ENCODE data around the gene RER1. TPM values are rescaled to one million over a fixed set of nuclear protein-coding genes. Genes with fewer than 3 reads are reported as not detected.

Gene RER1
- total RNA-seq, 1 experiment from 2014 or later = 110 TPM

DNA sequence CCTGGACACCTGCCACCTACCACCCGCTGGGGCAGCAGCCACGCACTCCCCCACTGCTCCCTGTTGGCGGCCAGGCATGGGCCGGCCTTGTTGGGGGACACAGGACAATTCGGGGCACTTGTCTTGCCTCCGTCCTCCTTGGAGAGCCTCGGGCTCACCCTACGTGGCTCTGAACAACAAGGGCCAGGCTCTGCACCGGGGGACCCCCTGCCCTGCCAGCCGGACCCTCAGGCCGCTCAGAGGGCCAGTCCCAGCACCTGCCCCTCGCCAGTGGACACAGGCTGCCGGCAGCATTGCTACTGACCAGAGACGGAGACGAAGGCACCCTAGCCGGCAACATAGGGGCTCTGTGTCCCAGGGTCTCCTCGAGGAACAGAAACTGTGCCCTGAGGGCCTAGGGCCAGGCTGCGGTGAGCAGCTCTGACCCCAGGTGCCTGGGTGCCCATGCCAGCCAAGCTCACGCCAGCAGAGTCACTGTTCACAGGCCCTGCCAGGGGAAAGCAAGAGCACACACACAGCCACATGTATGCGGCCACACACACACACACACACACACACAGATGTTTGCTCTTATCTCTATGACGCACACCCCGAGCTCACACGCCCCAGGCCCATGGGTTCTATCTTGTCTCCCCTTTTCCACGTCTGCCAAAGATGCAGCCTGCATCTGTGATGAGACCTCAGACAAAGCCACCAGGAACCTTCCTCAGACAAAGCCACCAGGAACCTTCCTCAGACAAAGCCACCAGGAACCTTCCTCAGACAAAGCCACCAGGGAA, 46.2 kb upstream of the RER1 start:
- Histone ChIP-seq H4K20me1 (ENCODE audit: control insufficient read depth, insufficient read depth, insufficient read length) (no peaks in the 10 kb centered on the region), H2BK5ac (ENCODE audit: insufficient read length, low read length) (no peak overlapping the region), H3K23me2 (ENCODE audit: insufficient read length, low read depth, low read length, poor library complexity, severe bottlenecking) (no peaks in the 10 kb centered on the region), H3K14ac (ENCODE audit: insufficient read depth, low read length) (no peak overlapping the region), H3T11ph (ENCODE audit: low read length) (no peak overlapping the region), H3K27ac (ENCODE audit: insufficient read length, low read depth, low read length) (no peak overlapping the region), H3K56ac (ENCODE audit: insufficient read length, low read depth, low read length) (no peak overlapping the region), H2BK120ac (ENCODE audit: low read depth, low read length, poor library complexity, severe bottlenecking) (no peak overlapping the region), H3K4ac (ENCODE audit: low read depth, low read length) (no peak overlapping the region), H2BK12ac (ENCODE audit: insufficient read length, low read depth, low read length) (no peak overlapping the region), H3K27me3 (ENCODE audit: insufficient read depth, low read length) (no peaks in the 10 kb centered on the region), H3K79me2 (ENCODE audit: insufficient read depth, low read length) (no peaks in the 10 kb centered on the region), H4K8ac (replicated peaks; ENCODE audit: insufficient read length, low read depth, low read length) (no peak overlapping the region), H3K4me2 (ENCODE audit: insufficient read depth, insufficient read length, low read length) (no peak overlapping the region), H4K91ac (ENCODE audit: insufficient read length, low read depth, low read length) (no peak overlapping the region), H3K4me1 (ENCODE audit: insufficient read depth, low read length) (no peaks in the 10 kb centered on the region), H3K9ac (ENCODE audit: extremely low read depth, insufficient read length, low read length) (no peak overlapping the region), H4K5ac (ENCODE audit: insufficient read length, low read depth, low read length) (no peak overlapping the region), H3K18ac (ENCODE audit: insufficient read length, low read depth, low read length) (no peak overlapping the region), H2BK20ac (ENCODE audit: low read depth, low read length, poor library complexity, severe bottlenecking) (no peak overlapping the region), H2AK5ac (ENCODE audit: insufficient read length, low read length) (no peak overlapping the region), H3K23ac (ENCODE audit: insufficient read length, low read depth, low read length) (no peak overlapping the region), H2BK15ac (ENCODE audit: low read depth, low read length) (no peak overlapping the region), H3K79me1 (ENCODE audit: insufficient read depth, low read depth, low read length, poor library complexity, severe bottlenecking) (no peaks in the 10 kb centered on the region), H3K9me3 (ENCODE audit: control insufficient read depth, low read depth, low read length) (no peaks in the 10 kb centered on the region), H2AFZ (ENCODE audit: low read length) (no peak overlapping the region)
- H3K27me3 Mint-ChIP-seq (ENCODE audit: low read depth) = no peaks in the 10 kb centered on the region
- no peak for DNase-seq
- no peaks in the 10 kb centered on the region for H3K9me3 Mint-ChIP-seq
- TF ChIP-seq, protein P1, sequence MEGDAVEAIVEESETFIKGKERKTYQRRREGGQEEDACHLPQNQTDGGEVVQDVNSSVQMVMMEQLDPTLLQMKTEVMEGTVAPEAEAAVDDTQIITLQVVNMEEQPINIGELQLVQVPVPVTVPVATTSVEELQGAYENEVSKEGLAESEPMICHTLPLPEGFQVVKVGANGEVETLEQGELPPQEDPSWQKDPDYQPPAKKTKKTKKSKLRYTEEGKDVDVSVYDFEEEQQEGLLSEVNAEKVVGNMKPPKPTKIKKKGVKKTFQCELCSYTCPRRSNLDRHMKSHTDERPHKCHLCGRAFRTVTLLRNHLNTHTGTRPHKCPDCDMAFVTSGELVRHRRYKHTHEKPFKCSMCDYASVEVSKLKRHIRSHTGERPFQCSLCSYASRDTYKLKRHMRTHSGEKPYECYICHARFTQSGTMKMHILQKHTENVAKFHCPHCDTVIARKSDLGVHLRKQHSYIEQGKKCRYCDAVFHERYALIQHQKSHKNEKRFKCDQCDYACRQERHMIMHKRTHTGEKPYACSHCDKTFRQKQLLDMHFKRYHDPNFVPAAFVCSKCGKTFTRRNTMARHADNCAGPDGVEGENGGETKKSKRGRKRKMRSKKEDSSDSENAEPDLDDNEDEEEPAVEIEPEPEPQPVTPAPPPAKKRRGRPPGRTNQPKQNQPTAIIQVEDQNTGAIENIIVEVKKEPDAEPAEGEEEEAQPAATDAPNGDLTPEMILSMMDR (conservative IDR thresholded peaks at IDR 0.05) = no peak
- WGBS (ENCODE audit: extremely low coverage, insufficient read length, low lambda C conversion rate) = no CpG with 5 or more reads among the region's 24 CpGs
- H3K4me3 Mint-ChIP-seq = no peak overlapping the region
- no peaks in the 10 kb centered on the region for H3K36me3 Mint-ChIP-seq (ENCODE audit: insufficient read depth in 1 of 3, low read depth in 3 of 3)
- peaks cover 0 to 9% of the 10 kb centered on the region in 2 experiments; a peak in 1 of 4 replicates for H3K4me1 Mint-ChIP-seq
- peak overlapping the region in 1 of 3 experiments; percentile 81; a peak in 2 of 7 replicates for H3K27ac Mint-ChIP-seq
